ENCODE data around the gene RFX6. TPM values are rescaled to one million over a fixed set of nuclear protein-coding genes. Genes with fewer than 3 reads are reported as not detected.

RFX6 gene
- total and polyA plus RNA-seq, 2 donors (not counting 1 experiment from before 2014, with no cell fraction given), result not detected

- Histone ChIP-seq H2AFZ (ENCODE audit: low read length) (no peak overlapping the region), H3K9ac (ENCODE audit: insufficient read depth, low read length) (no peak overlapping the region), H3K4me1 (ENCODE audit: control insufficient read depth, extremely low read depth, insufficient read depth, low read length) (no peaks in the 10 kb centered on the region), H3K79me2 (ENCODE audit: control insufficient read depth, insufficient read depth, low read length) (no peaks in the 10 kb centered on the region), H3K4me2 (ENCODE audit: extremely low read depth, insufficient read depth, low read length) (no peak overlapping the region), H3K36me3 (ENCODE audit: control insufficient read depth, insufficient read depth, low read length) (no peaks in the 10 kb centered on the region), H4K20me1 (ENCODE audit: control insufficient read depth, extremely low read depth, insufficient read depth, low read length) (no peaks in the 10 kb centered on the region), H3K9me3 (ENCODE audit: control insufficient read depth, insufficient read depth, low read depth, low read length) (no peaks in the 10 kb centered on the region), H3K27ac (ENCODE audit: insufficient read depth, low read length) (no peak overlapping the region), H3K4me3 (replicated peaks in 1 of 4; ENCODE audit: control extremely low read depth in 1 of 4, insufficient read depth in 1 of 4, low read depth in 3 of 4, low read length in 4 of 4) (no peak overlapping the region), H3K27me3 (ENCODE audit: control insufficient read depth, insufficient read depth, low read length) (peaks cover 2% of the 10 kb centered on the region)
- TF ChIP-seq EZH2 (IDR thresholded peaks at IDR 0.05; ENCODE audit: low read length, missing control alignments) (no peak), CTCF (conservative IDR thresholded peaks at IDR 0.05 in 1 of 2, IDR thresholded peaks at IDR 0.05 in 1 of 2; ENCODE audit: low read depth in 1 of 2, low read length in 2 of 2) (no peak)
- no peak for DNase-seq (ENCODE audit: low read depth in 2 of 2)
Observed at GRCh38 chr6:116928677-116929076, 51.6 kb downstream of the RFX6 start.

- Histone ChIP-seq H3K27ac (ENCODE audit: insufficient read depth, low read length) (no peak overlapping the region), H2AFZ (ENCODE audit: low read length) (no peak overlapping the region), H3K27me3 (ENCODE audit: control insufficient read depth, insufficient read depth, low read length) (no peaks in the 10 kb centered on the region), H4K20me1 (ENCODE audit: control insufficient read depth, extremely low read depth, insufficient read depth, low read length) (no peaks in the 10 kb centered on the region), H3K4me2 (ENCODE audit: extremely low read depth, insufficient read depth, low read length) (no peak overlapping the region), H3K36me3 (ENCODE audit: control insufficient read depth, insufficient read depth, low read length) (no peaks in the 10 kb centered on the region), H3K79me2 (ENCODE audit: control insufficient read depth, insufficient read depth, low read length) (no peaks in the 10 kb centered on the region), H3K9ac (ENCODE audit: insufficient read depth, low read length) (no peak overlapping the region), H3K4me3 (replicated peaks in 1 of 4; ENCODE audit: control extremely low read depth in 1 of 4, insufficient read depth in 1 of 4, low read depth in 3 of 4, low read length in 4 of 4) (no peak overlapping the region), H3K9me3 (ENCODE audit: control insufficient read depth, insufficient read depth, low read depth, low read length) (no peaks in the 10 kb centered on the region), H3K4me1 (ENCODE audit: control insufficient read depth, extremely low read depth, insufficient read depth, low read length) (no peaks in the 10 kb centered on the region)
- DNase-seq (ENCODE audit: low read depth in 2 of 2), result no peak
- TF ChIP-seq EZH2 (IDR thresholded peaks at IDR 0.05; ENCODE audit: low read length, missing control alignments), result no peak
- no peak for TF ChIP-seq CTCF (conservative IDR thresholded peaks at IDR 0.05 in 1 of 2, IDR thresholded peaks at IDR 0.05 in 1 of 2; ENCODE audit: low read depth in 1 of 2, low read length in 2 of 2)
Observed at GRCh38 chr6:116929825-116930224, 52.8 kb downstream of the RFX6 start.

GRCh38 chr6:116931456-116931855, 54.4 kb downstream of the RFX6 start:
- Histone ChIP-seq H4K20me1 (ENCODE audit: control insufficient read depth, extremely low read depth, insufficient read depth, low read length) (no peaks in the 10 kb centered on the region), H2AFZ (ENCODE audit: low read length) (no peak overlapping the region), H3K4me2 (ENCODE audit: extremely low read depth, insufficient read depth, low read length) (no peak overlapping the region), H3K27me3 (ENCODE audit: control insufficient read depth, insufficient read depth, low read length) (no peaks in the 10 kb centered on the region), H3K4me1 (ENCODE audit: control insufficient read depth, extremely low read depth, insufficient read depth, low read length) (no peaks in the 10 kb centered on the region), H3K9me3 (ENCODE audit: control insufficient read depth, insufficient read depth, low read depth, low read length) (no peaks in the 10 kb centered on the region), H3K9ac (ENCODE audit: insufficient read depth, low read length) (no peak overlapping the region), H3K36me3 (ENCODE audit: control insufficient read depth, insufficient read depth, low read length) (no peaks in the 10 kb centered on the region), H3K79me2 (ENCODE audit: control insufficient read depth, insufficient read depth, low read length) (no peaks in the 10 kb centered on the region), H3K4me3 (replicated peaks in 1 of 4; ENCODE audit: control extremely low read depth in 1 of 4, insufficient read depth in 1 of 4, low read depth in 3 of 4, low read length in 4 of 4) (no peak overlapping the region), H3K27ac (ENCODE audit: insufficient read depth, low read length) (no peak overlapping the region)
- TF ChIP-seq CTCF (conservative IDR thresholded peaks at IDR 0.05 in 1 of 2, IDR thresholded peaks at IDR 0.05 in 1 of 2; ENCODE audit: low read depth in 1 of 2, low read length in 2 of 2) (no peak), EZH2 (IDR thresholded peaks at IDR 0.05; ENCODE audit: low read length, missing control alignments) (no peak)
- no peak for DNase-seq (ENCODE audit: low read depth in 2 of 2)
